Jurkat, Clone E6-1 (cell line): ENCODE data around the gene ZNF473.

Experiments used
- DNase-seq: peaks from one replicate; pipeline ENCODE4 v3.0.0-alpha.2; 2011; ENCODE audit warnings: low read depth, low spot score
- H3K4me3 ChIP-seq: 2 replicates; pipeline ENCODE4 v1.5.1; 2011; ENCODE audit warnings: mild to moderate bottlenecking, low read length, control low read depth, moderate library complexity

Gene ZNF473

DNA sequence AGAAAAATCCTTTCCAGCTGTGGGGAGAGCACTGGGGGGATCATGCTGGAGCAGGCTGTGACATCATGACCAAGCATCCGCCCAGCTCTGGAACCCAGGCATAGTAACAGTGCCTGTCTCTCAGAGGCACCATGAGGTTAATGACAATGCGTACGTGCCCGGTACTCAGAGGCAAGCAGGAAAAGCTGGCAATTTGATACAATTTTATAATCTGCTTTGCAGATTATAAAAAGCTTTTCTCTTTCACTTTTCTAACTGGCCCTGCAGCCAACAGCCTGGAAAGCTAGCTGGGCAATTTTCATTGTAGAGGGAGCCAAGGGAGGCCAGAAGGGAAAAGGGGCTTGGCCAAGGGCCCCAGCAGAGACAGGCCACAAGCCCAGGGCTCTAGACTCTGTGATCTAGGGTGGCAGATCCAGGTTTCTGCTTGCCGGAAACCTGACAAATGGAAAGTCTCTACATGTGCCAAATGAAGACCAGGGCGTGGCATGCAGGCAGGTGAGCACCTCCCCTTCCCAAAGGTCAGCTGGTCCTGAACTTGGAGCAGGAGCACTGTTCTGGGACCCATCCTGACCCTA is 23.3 kb upstream of the ZNF473 start:
- H3K4me3 ChIP-seq, result no peak overlapping the region
- DNase-seq, result no peak

DNA sequence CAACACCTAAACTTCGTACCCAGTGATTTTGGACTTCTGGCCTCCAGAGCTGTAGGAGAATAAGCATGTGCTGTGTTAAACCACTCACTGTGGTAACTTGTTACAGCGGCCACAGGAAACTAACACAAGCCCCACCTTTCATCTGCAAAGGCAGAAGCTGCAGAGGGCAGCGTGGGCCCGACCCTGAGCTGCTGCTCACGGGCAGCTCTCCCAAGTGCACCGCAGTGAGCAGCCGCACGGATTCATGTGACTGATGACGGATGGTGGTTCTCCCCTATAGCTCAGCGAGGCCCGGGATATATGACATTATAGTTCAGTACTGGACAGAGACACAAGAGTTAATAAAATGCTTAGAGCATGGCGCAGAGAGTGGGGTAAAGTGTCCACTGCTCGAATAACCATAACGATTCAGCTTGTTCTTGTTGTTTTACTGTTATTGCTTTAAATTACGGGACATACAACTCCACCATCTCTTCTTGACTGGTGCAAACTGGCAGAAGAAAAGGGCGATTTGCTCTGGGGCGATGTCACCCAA is 22.5 kb upstream of the ZNF473 start:
- H3K4me3 ChIP-seq, result no peak overlapping the region
- no peak for DNase-seq

DNA sequence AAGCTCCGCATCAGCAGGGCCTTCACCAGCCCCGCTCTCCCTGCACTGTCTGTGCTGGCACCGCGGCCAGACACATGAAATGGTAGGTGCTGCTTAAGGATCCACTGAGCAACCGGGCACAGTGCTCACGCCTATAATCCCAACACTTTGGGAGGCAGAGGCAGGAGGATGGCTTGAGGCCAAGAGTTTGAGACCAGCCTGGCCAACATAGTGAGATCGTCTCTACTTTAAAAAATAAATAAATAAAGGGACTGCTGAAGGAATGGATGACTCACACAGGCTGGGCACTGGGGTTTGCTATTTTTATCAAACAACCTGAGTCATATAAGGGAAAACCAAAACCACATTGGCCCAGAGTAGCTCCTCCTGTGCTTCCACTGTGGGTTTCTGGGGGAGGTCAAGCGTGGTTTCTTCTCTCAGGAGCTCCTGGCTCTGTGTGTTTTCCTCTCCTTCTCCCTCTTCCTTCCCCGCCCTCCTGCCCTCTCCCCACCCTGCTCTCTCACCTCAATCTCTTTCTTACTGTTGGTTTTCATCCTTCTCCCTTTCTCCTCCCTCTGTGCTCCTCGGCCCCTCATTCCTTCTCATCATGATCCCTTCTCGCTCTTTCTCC is 21.9 kb upstream of the ZNF473 start:
- H3K4me3 ChIP-seq, result no peak overlapping the region
- DNase-seq, result no peak

DNA sequence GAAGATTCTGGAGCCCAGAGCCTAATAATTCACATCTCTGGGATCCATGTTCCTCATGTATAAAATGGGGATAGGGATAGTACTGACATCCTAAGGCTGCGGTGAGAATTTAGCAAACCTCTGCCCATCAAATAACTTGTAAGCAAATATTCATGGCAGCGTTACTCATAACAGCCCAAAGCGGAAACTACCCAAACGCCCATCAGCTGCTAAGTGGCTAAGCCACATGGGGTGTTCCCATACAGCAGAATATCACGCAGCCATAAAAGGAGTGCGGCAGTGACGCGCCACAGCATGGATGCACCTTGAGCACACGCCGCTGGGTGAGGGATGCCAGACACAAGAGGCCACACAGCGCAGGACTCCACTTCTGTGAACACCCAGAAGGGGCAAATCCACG is 20.4 kb upstream of the ZNF473 start:
- H3K4me3 ChIP-seq, result no peak overlapping the region
- no peak for DNase-seq

DNA sequence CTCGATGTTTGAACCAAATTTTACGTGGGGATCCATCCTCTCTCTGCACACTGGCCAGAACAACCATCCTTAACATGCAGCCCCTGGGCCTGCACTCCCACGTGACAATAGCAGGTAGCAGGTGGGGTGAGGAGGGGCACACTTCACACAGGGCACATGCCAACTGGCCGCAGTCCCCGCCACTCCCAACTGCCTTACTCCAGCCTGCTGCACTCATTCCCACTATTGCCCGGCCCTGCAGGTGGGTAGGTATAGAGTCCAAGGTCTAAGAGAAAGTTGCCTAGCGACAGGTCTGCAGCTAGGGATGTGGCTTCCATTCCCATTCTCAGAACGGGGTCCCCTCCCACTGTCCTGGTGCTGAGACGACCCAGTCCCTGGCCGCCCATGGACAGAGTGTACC is 18.6 kb upstream of the ZNF473 start:
- H3K4me3 ChIP-seq, result no peak overlapping the region
- no peak for DNase-seq

DNA sequence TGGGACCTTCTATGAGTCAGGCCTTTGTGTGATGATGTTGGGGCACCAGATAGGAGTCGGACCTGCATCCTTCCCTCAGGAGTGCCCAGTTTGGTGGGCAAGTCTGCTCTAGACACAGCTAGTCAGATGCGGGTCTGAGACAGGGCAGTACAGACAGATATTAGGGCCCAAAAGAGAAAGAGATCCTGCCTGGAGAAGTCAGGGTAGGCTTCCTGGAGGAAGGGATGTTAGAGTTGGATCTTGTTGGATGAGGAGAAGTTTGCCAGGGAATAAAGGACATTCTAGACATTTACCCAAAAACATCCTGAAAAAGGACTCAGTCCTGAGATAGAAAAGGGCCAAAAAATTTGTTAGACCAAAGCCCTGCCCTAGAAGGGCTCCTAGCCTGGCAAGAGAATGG is 17.9 kb upstream of the ZNF473 start:
- no peak overlapping the region for H3K4me3 ChIP-seq
- DNase-seq, result no peak

DNA sequence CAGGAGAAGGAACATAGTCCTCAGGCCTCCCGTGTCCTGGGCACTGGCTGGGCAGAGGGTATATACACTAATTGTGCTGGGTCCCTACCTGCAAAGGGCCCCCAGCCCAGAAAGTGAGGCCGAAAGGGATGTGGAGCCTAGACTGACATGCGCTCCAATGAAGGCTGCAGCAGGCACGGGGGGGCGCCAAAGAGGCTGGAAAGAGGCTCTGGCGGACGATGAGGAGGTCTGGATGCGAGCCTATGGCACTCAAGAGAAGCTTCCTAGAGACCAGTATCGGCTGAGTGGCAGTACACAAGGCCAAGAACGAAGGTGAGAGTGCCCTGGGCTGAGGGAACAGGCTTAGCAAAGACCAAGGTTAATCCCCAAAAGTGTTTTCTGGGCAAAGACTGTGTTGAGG is 17.3 kb upstream of the ZNF473 start:
- no peak overlapping the region for H3K4me3 ChIP-seq
- no peak for DNase-seq

DNA sequence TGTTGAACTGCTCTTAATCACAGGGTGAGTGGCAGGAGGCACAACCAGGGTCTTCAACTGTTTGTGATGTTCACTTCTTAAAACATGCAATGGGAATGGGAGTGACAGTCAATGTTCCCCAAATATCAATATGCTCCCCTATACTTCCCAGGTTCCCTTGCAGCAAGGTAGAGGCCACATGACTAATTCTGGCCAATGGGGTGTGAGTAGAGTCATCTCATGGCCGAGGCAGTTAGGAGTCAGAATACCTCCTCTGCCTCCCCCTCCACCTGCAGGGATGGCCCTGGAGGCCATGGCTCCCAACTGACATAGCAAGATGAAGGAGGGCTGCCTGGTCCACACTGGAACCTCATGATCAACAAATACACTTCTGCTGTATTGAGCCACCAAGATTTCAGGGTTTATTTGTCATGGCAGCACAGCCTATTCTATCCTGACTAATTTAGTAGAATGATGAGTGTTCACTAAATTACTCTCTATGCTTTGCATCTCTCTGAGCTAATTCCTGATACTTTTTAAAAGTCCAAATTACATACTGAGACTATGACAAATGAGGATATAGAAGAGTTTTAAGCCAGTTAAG is 9.5 kb upstream of the ZNF473 start:
- no peak overlapping the region for H3K4me3 ChIP-seq
- no peak for DNase-seq

DNA sequence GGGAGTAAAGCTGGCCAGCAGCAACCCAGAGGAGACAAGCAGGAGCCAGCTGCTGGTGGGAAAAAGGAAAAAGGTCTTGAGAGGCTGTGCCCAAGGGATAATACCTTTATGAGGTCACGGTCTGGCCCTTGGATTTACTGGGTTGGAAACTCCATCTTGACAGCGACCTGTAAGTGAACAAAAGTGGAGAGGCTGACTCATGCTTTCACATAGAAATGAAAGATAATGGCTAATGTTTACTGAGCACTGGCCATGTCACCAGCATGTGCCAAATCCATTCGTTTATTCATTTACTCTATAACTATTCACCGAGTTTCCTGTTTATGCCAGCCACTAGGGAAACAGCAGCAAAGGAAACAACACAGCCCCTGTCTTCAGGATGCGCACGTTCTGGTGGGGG is 5.3 kb upstream of the ZNF473 start:
- DNase-seq, result no peak
- no peak overlapping the region for H3K4me3 ChIP-seq

DNA sequence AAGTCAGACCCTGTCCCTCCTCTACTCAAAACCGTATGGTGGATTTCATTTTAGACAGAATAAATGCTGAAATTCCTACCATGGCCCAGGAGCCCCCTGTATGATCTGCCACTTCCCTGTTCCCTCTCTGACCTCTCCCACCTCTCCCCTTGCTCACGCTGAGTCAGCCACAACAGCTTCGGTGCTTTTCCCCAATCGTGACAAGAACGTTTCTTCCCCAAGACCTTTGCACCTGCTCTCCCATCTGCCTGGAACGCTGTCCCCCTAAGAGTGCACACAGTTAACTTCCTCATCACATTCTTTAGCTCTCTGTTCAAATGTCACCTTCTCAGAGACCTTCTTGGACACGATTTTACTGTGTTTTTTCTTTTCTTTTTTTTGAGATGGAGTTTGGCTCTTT is 3.0 kb upstream of the ZNF473 start:
- no peak for DNase-seq
- H3K4me3 ChIP-seq, result no peak overlapping the region

DNA sequence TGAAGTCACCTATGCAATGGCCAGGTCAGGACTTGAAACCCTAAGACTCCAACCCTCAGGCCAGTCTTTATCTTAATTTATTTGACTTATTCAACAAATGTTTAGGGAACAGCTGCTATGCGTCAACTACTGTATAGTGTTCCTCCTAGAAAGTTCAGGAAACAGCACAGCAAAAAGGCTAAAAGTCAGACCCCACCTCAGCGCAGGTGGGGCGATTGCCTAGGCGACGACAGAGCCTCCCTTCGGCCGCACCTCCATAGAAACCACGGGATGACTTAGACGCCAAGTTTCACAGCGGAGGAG is 1.1 kb upstream of the ZNF473 start:
- H3K4me3 ChIP-seq, result peak overlapping the region; percentile 94
- no peak for DNase-seq

DNA sequence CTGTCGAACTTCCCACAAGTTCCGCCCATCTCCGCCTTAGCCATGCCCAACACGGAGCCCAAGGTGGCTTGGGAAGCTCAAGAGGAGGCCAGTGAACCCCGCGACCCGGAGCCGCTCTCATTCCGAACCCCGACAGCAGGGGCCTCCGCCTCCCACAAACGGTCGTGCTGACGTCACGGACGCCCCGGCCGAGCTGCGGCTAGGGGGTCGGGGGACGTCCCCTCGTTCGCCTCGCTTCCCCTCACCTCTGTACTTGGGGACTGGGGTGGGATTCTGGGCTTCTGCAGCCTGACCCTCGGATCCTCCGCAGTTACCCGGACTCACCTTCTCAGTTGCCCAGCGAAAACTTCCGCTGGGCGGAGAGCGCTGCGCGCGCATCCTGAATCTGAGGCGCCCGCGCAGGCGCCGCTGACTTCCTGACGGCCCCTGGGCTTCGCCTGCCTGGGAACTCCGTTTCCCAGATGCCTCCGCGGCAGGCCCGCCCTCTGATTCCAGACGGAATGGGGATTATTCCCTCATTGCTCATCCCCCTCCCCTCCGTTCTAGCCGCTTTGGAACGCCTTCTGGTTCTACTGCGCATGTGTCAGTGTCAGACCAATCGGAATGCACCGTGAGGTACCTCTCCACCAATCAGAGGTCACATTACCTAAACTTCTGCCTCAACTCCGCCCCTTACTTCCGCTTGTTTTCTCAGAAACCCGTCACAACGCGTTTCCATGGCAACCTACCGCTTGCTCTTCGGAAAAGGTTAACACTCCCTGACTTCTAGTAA is 597 bp upstream of the ZNF473 start, which contains the start of gene VRK3:
VRK3 (minus strand) TSS at position 351 of the 772 bp plus-strand sequence. CDS start 9,210 bp downstream, outside the sequence.
- H3K4me3 ChIP-seq, result peak within 1 kb of the TSS; percentile 94
- peak; percentile 100 for DNase-seq

DNA sequence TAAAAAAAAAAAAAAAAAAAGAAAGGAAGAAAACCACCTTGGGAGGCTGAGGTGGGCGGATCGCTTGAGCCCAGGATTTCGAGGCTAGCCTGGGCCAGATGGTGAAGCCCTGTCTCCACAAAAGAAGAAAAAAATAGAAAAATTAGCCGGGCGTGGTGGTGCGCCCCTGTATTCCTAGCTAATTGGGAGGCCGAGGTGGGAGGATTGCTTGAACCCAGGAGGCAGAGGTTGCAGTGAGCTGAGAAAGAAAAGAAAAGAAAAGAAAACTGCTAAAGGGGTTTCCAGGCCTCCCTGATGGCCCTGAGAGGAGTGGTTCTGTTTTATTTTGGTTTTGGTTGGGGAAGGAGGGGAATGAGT is 723 bp downstream of the ZNF473 start:
- no peak for DNase-seq
- peak overlapping the region; percentile 94 for H3K4me3 ChIP-seq

DNA sequence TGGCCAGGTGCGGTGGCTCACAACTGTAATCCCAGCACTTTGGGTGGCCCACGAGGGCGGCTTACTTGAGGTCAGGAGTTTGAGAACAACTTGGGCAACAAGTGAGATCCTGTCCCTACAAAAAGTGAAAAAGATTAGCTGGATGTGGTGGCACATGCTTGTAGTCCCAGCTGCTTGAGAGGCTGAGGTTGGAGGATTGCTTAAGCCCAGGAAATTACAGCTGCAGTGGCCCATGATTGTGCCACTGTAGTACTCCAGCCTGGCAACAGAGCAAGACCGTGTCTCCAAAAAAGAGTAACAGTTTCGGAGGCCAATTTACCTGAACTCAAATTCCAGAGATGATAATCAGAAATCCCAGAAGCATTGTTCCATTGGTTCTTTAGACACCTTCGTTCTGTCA is 4.4 kb downstream of the ZNF473 start:
- DNase-seq, result no peak

DNA sequence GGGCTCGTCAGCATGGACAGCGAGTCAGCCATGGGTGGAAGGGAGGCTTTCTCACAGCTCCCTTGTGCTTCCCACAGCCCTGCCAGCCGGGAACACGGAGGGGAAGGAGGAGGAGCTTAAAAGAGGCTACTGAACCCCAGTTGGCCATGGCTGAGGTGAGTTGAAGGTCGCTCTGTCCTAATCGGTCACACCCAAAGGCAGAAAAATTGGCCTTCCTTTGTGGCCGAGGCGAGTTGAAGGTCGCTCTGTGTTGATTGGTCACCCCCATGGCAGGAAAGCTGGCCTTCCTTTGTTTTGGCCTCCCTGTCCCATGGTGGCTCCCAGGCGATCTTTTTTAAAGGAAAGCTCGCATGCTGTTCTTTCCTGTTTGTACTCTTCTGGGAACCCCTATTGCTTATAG is 5.1 kb downstream of the ZNF473 start:
- H3K4me3 ChIP-seq, result no peak overlapping the region
- DNase-seq, result no peak

More for the DNA sequence above, 4.4 kb downstream of the ZNF473 start:
- H3K4me3 ChIP-seq, result no peak overlapping the region

DNA sequence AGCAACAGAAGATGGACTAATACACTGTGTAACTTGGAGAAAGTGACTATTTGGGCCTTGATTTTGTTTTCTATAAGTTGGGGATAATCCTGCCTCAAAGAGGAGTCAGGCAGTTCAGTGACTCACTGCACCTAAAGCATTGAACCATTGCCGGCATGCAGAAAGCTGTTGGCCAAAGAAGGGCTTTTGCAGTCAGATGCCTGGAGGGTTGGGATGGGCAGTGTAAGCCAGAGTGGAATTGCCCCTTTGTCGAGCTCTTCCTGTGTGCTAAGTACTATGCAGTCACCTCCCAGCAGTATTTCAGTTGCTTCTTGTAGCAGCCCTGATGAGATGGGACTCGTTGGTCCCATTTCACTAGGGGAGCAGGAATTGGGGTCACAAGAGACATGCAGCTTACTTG is 11.1 kb downstream of the ZNF473 start:
- DNase-seq, result no peak

DNA sequence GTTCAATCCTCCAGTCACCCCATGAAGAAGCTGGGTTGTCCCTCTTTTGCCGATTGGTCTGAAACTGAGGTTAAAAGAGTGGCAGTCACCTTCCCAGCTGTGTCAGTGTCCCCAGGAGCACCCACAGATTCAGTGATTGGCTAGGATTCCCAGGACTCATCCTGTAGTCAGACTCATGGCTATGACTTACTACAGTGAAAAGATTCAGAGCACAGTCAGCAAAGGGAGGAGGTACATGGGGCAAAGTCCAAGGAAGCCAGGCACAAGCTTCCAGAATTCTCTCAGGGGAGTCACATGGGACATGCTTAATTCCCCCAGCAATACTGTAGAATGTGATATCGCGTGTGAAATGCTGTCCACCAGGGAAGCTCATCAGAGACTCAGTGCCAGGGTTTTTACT is 14.2 kb downstream of the ZNF473 start:
- H3K4me3 ChIP-seq, result no peak overlapping the region
- no peak for DNase-seq

More for the DNA sequence above, 11.1 kb downstream of the ZNF473 start:
- H3K4me3 ChIP-seq, result no peak overlapping the region

DNA sequence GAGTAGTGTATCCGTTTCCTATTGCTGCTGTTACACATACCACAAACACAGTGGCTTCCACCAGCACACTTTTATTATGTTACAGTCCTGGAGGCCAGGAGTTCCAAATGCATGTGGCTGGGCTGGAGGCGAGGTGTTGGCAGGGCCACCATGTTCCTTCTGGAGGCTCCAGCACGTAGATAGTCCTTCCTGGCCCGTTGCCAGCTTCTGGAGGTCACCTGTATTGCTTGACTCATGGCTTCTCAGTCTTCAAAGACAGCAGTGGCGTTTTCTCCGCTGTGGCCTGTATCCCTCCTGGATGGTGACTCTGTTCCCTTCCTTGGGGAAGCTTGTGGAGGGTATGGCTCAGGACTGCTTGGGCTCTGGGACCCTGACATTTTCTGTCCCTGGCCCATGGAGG is 15.2 kb downstream of the ZNF473 start:
- no peak overlapping the region for H3K4me3 ChIP-seq
- no peak for DNase-seq

DNA sequence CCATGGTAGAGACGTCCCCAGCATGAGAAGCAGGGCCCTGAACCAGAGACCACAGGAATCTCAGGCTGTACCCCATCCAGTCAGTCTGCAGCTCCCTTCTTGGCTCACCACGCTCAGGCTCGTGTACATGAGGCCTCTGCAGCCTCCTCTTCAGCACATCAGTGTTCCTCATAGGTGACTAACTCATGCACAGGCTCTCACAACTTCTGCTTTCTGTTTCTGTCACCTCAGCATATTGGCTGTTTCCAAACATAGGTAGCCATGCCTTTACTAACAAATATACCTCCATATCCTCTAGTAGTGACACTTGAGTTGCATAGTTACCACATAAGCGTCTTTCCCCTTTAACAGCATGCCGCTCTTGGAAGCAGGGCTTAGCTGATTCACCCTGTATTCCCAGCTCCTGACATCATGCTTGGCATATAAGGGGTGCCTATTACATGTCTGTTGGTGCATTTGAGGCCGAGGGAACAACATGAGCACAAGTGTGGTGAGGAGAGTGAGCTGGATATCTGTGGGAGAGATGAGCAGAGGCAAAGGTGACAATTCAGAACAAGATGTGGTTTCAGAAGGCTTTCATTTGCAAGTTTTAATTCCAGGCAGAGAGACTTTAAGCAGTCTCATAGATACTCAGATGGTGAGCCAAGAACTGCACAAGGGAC is 16.7 kb downstream of the ZNF473 start:
- no peak for DNase-seq
- no peak overlapping the region for H3K4me3 ChIP-seq

DNA sequence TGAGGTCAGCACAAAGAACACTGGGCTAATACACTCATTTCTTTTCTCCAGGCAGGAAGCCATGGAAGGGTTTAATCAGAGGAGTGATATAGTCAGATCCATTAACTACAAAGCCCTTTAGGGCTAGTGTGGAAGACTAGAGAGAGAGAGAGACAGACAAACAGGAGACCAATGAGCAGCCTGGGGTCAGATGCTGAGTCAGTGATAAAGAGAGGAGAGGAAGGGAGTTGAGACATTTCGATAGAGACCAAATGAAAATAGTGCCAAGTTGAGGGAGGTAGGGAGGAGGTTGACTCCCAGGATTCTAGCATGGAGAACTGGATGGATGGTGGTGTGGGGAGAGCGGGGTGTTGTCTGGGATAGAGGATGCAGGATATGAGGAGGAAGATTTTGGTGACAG is 18.2 kb downstream of the ZNF473 start:
- no peak overlapping the region for H3K4me3 ChIP-seq

More for the DNA sequence above, 18.2 kb downstream of the ZNF473 start:
- no peak for DNase-seq
